RPMI8226 (cell line): ENCODE measurements around the gene EMILIN2.
"Not testable (repeated sequence)": the region's sequence is repeated elsewhere in the genome, so short reads cannot be mapped to it uniquely, and the experiment has no call there.

ENCODE experiments used
- DNase-seq: peaks from one replicate; pipeline ENCODE4 v3.0.0-alpha.2; 2015

EMILIN2 gene

DNA sequence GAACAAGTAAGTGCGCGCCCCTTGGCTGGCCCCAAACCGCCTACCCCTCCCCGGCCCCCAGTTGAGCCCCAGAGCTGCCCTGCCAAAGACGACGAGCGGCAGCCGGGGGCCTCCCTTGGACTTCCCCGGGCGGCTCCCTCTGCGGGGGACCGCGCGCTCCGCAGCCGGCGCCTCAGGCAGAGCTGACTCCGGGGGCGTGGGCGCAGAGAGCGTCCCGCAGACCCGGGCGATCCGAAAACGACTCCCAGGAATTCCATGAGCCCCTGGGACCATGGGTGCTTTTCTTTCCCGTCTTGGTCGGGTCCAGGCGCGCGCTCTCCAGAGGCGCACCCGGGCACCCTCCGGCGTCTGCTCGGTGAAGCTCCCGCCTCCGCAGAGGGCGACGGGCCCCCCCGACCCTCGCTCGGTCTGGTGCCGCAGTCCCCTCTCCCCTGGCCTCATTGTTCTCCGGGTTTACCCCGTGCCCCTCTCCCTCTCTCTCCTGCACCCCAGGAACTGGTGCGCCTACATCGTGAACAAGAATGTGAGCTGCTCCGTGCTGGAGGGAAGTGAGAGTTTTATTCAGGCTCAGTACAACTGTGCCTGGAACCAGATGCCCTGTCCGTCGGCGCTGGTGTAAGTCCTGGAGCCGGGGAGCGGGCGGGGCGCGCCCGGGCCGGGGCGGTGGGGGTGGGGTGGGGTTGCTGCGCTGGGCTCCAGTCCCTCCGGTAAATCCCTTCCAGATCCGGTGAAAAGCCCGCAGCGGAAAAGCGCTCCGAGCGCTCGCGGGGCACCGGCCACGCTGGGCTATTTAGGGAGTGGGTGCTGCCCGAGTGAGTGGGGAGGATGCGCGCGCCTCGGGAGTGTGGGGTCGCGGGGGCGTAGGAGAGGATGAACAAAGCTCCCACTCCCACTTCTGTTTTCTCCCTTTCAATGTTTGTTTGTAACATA, 776 bp downstream of the EMILIN2 start:
- DNase-seq = no peak

- no peak for DNase-seq
These were observed 1.7 kb downstream of the EMILIN2 start for GRCh38 chr18:2848247-2849246.

DNA sequence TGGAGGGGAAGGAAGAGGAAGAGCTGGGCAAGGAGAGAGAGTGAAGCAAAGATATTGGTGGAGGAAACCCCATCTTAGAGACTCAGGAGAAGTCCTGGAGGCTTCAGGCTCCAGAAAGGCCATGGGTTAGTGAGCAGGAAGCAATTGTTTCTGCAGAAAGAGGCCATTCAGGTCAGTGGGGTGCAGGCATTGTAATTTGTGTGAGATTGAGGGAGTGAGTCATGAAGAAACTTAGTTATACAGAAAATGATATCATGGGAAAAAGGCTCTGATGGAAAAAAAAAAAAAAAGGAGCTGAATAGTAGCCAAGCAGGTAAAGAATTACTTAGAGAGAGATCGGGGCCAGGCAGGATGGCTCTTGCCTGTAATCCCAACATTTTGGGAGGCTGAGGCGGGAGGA, 4.0 kb downstream of the EMILIN2 start:
- DNase-seq = no peak

DNA sequence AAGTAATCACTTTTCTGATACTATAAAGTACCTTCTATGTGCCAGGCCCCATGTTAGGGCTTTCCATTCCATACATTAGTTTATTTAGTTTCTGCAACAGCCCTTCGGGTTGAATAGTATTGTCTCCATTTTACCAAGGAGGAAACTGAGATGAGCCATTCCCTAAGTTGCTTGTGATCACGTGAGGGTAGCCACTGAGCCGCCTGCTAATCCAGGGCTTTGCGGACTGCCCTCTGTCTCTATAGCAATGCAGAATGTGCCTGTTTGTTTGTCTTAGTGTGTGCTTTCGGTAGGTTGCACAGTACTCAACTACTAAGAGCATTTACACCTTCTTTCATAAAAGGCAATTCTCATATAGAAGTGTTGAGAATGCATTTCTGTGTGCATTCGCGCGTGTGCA, 5.0 kb downstream of the EMILIN2 start:
- no peak for DNase-seq

- DNase-seq = not testable (repeated sequence)
These were observed 5.7 kb downstream of the EMILIN2 start for GRCh38 chr18:2852460-2852859.

DNA sequence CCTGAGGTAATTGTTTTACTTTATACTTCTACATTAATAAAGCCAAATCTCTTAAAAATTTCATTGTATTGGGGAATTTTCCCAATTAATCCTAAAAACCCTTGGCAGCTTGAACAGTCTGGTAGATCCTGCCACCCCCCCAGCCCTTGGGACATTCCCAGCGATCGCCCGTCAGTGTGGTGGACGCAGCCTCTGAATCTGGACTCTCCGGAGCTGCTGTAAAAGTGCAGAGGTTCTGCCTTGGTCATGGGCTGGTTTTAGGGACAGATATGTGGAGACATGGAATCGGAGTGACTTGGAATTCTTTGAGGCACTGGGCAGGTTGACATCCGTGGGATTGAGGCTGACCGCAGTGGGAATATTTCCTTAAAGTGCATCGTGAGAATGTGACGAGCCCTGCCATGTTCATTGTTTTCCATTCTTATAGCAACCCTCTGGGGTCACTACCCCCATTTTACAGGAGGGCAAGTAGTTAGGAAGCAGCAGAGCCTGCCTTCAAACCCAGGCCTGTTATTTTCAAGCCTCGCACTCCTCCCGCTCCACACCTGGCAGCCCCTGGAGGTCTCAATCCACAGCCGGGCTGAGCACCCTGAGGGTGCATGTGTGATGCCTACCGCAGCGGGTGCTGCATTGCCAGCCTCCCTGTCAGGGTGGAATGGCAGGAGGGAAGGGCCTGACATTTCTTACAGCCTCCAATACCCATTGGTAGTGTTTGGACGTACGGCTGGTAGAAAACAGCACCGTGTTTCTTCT, 6.5 kb downstream of the EMILIN2 start:
- DNase-seq = no peak

- DNase-seq = no peak
These were observed 7.3 kb downstream of the EMILIN2 start for GRCh38 chr18:2853926-2854664.

- DNase-seq = no peak
These were observed 8.1 kb downstream of the EMILIN2 start for GRCh38 chr18:2854875-2855274.

GRCh38 chr18:2855560-2856350, 8.9 kb downstream of the EMILIN2 start:
- no peak for DNase-seq

DNA sequence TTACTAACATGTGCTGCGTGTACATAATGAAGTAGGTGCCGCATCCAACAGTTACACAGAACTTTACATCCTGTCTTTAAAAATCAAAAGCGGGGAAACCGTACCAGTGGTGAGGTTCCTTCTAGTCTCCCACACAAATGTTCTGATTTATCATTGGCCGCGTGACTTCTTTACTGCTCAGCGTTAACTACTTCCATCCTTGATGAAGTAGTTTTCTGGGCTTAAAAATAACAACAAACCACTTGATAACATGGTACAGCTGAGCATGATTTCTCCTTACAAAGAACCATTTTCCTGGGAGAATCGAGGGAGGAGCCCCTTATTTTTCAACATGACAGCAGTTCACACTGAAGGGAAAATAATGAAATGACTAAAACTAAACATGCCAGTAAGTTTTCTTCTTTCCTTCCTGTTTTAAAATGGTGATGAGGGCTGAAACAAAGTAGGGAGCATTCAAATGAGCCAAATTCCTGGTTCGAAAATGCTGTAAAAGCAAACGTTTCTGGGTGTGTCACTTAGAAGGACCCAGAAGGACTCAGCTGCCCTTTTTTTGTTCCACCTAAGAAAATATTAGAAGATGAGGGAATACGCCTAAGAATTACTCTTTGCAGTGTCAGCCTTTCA, 9.9 kb downstream of the EMILIN2 start:
- no peak for DNase-seq

GRCh38 chr18:2857491-2858131, 10.8 kb downstream of the EMILIN2 start:
- no peak for DNase-seq

- not testable (repeated sequence) for DNase-seq
These were observed 13.6 kb downstream of the EMILIN2 start for GRCh38 chr18:2860397-2860796.

DNA sequence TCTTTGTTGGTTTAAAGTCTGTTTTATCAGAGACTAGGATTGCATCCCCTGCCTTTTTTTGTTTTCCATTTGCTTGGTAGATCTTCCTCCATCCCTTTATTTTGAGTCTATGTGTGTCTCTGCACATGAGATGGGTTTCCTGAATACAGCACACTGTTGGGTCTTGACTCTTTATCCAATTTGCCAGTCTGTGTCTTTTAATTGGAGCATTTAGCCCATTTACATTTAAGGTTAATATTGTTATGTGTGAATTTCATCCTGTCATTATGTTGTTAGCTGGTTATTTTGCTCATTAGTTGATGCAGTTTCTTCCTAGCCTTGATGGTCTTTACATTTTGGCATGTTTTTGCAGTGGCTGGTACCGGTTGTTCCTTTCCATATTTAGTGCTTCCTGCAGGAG, 17.2 kb downstream of the EMILIN2 start:
- not testable (repeated sequence) for DNase-seq

GRCh38 chr18:2866465-2866864, 19.7 kb downstream of the EMILIN2 start:
- not testable (repeated sequence) for DNase-seq

DNA sequence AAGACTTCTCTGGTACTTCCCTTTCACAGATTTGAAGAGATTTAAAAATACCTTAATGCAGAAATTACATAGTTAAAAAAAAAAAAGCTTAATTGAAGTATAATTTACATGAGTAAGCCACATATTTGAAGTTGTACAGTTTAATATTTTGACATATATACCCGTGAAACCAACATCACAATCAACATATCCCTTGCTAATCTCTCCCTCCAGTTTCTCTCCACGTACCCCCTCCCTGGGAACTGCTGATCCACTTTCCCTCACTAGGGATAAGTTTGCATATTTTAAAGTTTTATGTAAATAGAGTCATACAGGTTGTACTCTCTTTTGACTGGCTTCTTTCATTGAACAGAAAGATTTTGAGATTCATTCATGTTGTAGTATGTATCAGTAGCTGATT, 22.4 kb downstream of the EMILIN2 start:
- DNase-seq = no peak

DNA sequence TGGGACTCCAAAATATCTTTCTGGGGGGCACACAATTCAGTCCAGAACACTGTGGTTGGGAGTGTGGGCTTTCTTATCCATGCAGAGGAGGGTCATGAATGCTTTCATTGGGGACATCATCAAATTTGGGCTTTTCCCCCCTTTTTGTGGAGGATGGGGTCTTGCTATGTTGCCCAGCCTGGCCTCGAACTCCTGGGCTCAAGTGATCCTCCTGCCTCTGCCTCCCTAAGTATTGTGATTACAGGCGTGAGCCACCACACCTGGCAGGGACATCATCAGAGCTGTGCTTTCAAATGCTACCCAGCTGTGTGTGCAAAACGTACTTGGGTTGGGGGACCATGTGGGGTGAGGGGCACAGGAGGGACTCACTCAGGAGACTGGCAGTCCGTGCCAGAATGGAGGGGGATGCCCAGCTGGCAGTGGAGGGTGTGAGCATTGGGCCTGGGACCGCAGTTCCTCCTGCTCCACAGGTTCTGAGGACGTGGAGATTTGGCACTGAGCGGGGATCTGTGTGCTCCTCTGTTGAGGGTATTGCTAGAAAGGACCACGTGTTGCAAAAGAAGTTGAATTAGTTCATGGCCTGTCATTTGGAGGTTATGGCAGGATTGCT, 24.4 kb downstream of the EMILIN2 start:
- DNase-seq = no peak

DNA sequence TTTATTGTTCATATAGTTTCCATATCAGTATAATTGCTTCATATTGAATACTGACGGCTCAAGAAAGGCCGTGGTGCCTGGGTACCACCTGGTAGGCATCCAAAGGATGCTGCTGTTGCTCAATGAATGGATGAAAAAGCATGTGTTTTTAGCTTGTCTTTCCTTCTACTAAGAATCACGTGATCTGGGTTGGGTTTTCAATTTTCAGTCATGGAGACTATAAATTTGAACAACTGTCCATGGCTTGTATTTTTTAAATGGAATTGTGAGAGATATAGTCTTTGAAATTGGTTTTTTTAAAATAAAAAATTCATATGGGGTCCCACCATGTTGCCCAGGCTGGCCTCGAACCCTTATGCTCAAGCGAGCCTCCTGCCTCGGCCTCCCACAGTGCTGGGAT, 25.3 kb downstream of the EMILIN2 start:
- DNase-seq = no peak

GRCh38 chr18:2874765-2875164, 28.0 kb downstream of the EMILIN2 start:
- no peak for DNase-seq

DNA sequence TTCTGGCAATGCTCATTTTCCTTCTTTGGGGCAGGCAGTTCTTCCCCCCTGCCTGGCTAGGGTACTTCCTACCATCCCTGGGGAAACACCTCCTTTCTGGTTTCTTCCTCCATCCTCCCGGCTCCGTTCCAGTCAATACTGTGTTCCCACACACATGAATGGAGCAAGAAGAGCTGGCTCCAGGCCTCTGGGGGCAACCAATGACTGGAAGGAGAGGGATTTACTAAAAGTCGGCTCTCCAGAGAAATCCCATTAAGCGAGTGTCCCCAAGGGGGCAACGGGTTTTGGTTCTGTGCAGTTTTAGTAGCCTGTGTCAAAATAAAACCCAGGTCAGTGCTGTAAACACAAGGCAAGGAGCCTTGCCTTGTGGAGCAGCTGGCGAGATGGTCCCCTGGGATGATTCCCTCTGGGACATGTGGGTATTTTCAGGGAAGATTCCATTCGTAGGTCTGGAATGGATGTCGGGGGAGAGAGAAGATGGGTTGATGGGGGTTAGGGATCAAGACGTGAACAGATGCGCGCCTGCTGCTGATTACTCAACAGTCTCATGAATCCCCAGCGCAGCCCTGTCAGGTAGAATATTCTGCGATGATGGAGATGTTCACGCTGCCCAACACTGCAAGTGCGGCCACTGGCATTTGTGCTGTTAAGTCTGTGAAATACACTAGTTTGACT, 32.0 kb downstream of the EMILIN2 start:
- DNase-seq = no peak
